Measurements from ENCODE around the gene PRAMEF4.
"Not testable (repeated sequence)": the region's sequence is repeated elsewhere in the genome, so short reads cannot be mapped to it uniquely, and the experiment has no call there.

The PRAMEF4 gene

GRCh38 chr1:12886101-12886500 is at the start of gene PRAMEF4:
TSS of gene PRAMEF4 (minus strand) at chr1:12886201. CDS start at chr1:12883394, 2,807 bp downstream.
- not testable (repeated sequence) for ATAC-seq

DNA sequence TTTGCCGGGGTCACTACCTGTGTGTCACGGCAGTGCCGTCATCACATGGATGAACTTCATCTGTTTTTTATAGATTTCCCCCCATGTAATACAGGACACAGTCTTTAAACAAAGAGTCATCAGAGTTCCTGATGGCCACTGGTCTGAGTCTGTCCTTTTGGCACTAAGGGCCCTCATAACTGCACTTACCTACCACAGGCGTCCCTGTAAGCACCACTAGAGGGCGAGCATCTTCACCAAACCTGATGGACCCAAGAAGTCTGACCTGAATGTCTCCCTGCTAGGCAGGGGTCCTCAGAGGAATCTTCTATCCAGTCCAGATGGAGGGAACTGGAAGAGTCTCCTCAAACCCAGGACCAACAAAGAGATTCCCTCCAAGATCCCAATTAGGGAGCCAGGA is 38.4 kb upstream of the PRAMEF4 start:
- ATAC-seq: peak; percentile 57

GRCh38 chr1:12921749-12922148 is 35.7 kb upstream of the PRAMEF4 start:
- not testable (repeated sequence) for ATAC-seq

GRCh38 chr1:12916310-12916709 is 30.3 kb upstream of the PRAMEF4 start, which contains the start of gene PRAMEF7:
TSS of gene PRAMEF7 (plus strand) at chr1:12916610. CDS start at chr1:12917693, 1,083 bp downstream.
- not testable (repeated sequence) for ATAC-seq

DNA sequence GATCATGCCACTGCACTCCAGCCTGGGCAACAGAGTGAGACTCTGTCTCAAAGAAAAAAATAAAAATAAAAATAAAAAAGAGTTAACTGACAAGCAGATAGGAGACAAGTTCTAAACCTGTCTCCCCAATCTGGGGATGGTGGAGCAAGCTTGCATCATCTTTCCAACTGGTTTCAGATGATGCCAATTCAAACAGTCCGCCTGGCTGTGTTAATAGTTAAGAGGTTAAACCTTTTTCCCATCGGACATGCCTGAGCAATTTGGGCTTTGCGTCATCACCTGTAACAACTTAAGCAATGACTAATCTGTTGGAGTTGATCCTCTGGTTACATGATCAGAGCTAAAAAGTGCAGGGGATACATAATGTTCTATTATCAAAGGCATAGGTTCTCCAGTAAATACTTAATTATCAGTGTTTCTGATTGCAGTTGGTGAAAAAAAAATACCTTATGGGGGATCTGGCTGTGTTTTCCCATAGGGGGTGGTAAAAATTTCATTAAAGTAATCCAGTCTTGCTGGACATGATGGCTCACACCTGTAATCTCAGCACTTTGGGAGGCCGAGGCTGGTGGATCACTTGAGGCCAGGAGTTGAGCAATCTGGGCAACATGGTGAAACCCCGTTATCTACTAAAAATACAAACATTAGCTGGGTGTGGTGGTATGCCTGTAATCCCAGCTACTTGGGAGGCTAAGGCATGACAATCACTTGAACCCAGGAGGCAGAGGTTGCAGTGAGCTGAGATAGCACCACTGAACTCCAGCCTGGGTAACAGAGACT is 18.0 kb upstream of the PRAMEF4 start:
- ATAC-seq: not testable (repeated sequence)

- ATAC-seq: not testable (repeated sequence)
These were observed 13.2 kb upstream of the PRAMEF4 start for GRCh38 chr1:12899186-12899585.

DNA sequence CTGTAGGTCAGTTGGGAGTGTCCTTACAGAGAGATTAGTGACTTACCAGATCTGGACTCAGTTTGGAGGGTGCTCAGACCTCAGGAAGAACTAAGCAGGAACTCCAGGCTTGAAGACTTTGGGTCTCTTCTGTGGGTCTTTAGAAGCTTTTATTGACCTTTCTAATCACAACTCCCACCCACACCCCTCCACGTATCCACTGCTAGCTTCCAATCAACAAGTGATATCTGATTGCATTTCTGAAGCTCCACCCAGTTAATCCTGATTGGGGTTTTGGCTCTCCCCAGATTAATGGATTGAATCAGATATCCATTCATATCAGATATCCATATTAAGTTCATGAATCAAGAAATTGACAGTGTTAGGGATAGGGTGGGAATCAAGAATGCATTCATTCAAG is 12.2 kb upstream of the PRAMEF4 start, which contains the start of gene PRAMEF10:
Gene PRAMEF10, minus strand, starts transcription at position 101 of the 400 bp plus-strand sequence. CDS start 2,423 bp downstream, outside the sequence.
- ATAC-seq: not testable (repeated sequence)

DNA sequence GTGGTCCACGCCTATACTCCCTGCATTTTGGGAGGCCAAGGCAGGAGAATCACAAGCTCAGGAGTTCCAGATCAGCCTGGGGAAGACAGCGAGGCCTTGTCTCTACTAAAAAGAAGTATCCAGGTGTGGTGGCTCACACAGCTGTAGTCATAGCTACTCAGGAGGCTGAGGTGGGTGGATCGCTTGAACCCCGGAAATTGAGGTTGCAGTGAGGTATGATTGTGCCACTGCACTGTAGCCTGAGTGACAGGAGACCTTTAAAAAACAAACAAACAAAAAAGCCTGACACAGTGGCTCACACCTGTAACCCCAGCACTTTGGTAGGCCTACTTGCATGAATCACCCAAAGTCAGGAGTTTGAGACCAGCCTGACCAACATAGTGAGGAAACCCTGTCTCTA is 7.5 kb downstream of the PRAMEF4 start:
- ATAC-seq: not testable (repeated sequence)

GRCh38 chr1:12863131-12863880 is 22.7 kb downstream of the PRAMEF4 start:
- not testable (repeated sequence) for ATAC-seq

GRCh38 chr1:12856786-12857185 is 29.2 kb downstream of the PRAMEF4 start, which contains the start of gene PRAMEF2:
TSS of gene PRAMEF2 (plus strand) at chr1:12857086. CDS start at chr1:12859010, 1,924 bp downstream.
- ATAC-seq: not testable (repeated sequence)

- no peak for TF ChIP-seq OSR1 (CRISPR knock-in tag; IDR thresholded peaks at IDR 0.05)
- TF ChIP-seq ZNF70 (CRISPR knock-in tag; IDR thresholded peaks at IDR 0.05): no peak
- TF ChIP-seq ZC3H10 (CRISPR knock-in tag; IDR thresholded peaks at IDR 0.05): no peak
- no peak for TF ChIP-seq ZFP3 (CRISPR knock-in tag; IDR thresholded peaks at IDR 0.05)
- no peak for TF ChIP-seq TCF4 (CRISPR knock-in tag; IDR thresholded peaks at IDR 0.05; ENCODE audit: borderline replicate concordance)
- TF ChIP-seq SNAI2 (CRISPR knock-in tag; IDR thresholded peaks at IDR 0.05): no peak
- no peak for TF ChIP-seq BACH2 (CRISPR knock-in tag; IDR thresholded peaks at IDR 0.05; ENCODE audit: borderline replicate concordance)
- TF ChIP-seq, protein P1, sequence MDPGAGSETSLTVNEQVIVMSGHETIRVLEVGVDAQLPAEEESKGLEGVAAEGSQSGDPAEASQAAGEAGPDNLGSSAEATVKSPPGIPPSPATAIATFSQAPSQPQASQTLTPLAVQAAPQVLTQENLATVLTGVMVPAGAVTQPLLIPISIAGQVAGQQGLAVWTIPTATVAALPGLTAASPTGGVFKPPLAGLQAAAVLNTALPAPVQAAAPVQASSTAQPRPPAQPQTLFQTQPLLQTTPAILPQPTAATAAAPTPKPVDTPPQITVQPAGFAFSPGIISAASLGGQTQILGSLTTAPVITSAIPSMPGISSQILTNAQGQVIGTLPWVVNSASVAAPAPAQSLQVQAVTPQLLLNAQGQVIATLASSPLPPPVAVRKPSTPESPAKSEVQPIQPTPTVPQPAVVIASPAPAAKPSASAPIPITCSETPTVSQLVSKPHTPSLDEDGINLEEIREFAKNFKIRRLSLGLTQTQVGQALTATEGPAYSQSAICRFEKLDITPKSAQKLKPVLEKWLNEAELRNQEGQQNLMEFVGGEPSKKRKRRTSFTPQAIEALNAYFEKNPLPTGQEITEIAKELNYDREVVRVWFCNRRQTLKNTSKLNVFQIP (CRISPR knock-in tag; IDR thresholded peaks at IDR 0.05; ENCODE audit: borderline replicate concordance, low read depth): no peak
- no peak for TF ChIP-seq PATZ1 (CRISPR knock-in tag; IDR thresholded peaks at IDR 0.05; ENCODE audit: borderline replicate concordance)
- no peak for TF ChIP-seq ARNTL (CRISPR knock-in tag; IDR thresholded peaks at IDR 0.05; ENCODE audit: borderline replicate concordance, low read depth)
- TF ChIP-seq RARB (CRISPR knock-in tag; IDR thresholded peaks at IDR 0.05): no peak
- no peak for TF ChIP-seq ZFP30 (CRISPR knock-in tag; IDR thresholded peaks at IDR 0.05)
- no peak for TF ChIP-seq ESRRG (CRISPR knock-in tag; IDR thresholded peaks at IDR 0.05)
- TF ChIP-seq CSDC2 (CRISPR knock-in tag; IDR thresholded peaks at IDR 0.05): no peak
- no peak for ATAC-seq
These were observed 34.2 kb downstream of the PRAMEF4 start for GRCh38 chr1:12851779-12852178.

- not testable (repeated sequence) for ATAC-seq
These were observed 37.4 kb downstream of the PRAMEF4 start, which contains the start of gene HNRNPCL1 for GRCh38 chr1:12848620-12849019. TSS of gene HNRNPCL1 (minus strand) at chr1:12848720. CDS start at chr1:12848289, 431 bp downstream.

- ATAC-seq: not testable (repeated sequence)
These were observed 52.8 kb downstream of the PRAMEF4 start for GRCh38 chr1:12833251-12833650.

DNA sequence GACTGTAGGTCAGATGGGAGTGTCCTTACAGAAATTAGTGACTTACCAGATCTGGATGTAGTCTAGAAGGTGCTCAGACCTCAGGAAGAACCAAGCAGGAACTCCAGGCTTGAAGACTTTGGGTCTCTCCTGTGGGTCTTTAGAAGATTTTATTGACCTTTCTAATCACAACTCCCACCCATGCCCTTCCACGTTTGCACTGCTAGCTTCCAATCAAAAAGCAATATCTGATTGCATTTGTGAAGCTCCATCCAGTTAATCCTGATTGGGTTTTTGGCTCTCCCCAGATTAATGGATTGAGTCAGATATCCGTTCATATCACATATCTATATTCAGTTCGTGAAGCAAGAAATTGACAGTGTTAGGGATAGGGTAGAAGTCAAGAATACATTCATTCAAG is 54.7 kb downstream of the PRAMEF4 start, which contains the start of gene PRAMEF11:
Gene PRAMEF11, minus strand, starts transcription at position 101 of the 400 bp plus-strand sequence. CDS start 2,621 bp downstream, outside the sequence.
- not testable (repeated sequence) for ATAC-seq

All from SK-N-SH treated with all-trans-retinoic acid at 6 μM for 48 hours (cell line).